NCI-H82 (cell line): ENCODE measurements around the gene NLRP6.
"Not testable (repeated sequence)": the region's sequence is repeated elsewhere in the genome, so short reads cannot be mapped to it uniquely, and the experiment has no call there.

Experiments used
- DNase-seq: peaks from one replicate; lab custom pipeline; 2025; lab: John Stamatoyannopoulos, UW

Gene NLRP6

GRCh38 chr11:278001-278951 lies at the start of gene NLRP6:
Gene NLRP6, plus strand, starts transcription at chr11:278407. Its CDS starts 163 bp downstream, at chr11:278570.
- no peak for DNase-seq

GRCh38 chr11:230431-230830 lies 47.8 kb upstream of the NLRP6 start:
- DNase-seq: no peak

GRCh38 chr11:232783-233565 lies 45.2 kb upstream of the NLRP6 start:
- no peak for DNase-seq

DNA sequence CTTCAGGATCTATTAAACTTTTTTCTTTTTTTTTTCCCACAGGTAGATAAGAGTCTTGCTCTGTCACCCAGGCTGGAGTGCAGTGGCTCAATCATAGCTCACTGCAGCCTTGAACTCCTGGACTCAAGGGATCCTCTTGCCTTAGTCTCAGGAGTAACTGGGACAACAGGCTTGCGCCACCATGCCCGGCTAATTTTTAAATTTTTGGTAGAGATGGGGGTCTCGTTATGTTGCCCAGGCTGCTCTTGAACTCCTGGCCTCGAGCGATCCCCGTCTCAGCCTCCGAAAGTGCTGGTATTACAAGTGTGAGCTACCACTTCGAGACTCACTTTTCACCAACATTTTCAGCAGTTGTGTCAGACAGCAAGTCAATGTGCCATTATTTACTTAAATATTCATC lies 43.0 kb upstream of the NLRP6 start:
- no peak for DNase-seq

DNA sequence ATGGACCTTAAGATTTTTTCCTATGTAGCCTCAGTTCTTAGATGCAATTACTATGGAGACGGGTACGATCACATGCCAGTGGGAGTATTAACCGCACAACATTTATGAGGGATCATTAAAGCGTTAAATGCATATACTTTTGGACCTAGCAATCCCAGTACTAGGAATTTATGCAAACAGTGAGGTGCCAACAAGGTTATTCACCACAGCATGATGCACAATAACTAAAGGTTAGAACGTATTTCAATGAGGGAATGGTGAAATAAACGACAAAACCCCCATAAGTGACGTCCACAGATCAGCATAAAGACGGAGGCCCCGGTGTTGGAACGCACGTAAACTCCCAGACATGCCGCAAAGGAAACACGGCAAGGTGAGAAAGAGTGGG lies 42.6 kb upstream of the NLRP6 start:
- DNase-seq: no peak

- peak; percentile 81 for DNase-seq
Observed at GRCh38 chr11:235997-236773, 42.0 kb upstream of the NLRP6 start, which contains the start of gene SIRT3. Gene SIRT3, minus strand, starts transcription at chr11:236342. Its CDS starts 14 bp downstream, at chr11:236328.

DNA sequence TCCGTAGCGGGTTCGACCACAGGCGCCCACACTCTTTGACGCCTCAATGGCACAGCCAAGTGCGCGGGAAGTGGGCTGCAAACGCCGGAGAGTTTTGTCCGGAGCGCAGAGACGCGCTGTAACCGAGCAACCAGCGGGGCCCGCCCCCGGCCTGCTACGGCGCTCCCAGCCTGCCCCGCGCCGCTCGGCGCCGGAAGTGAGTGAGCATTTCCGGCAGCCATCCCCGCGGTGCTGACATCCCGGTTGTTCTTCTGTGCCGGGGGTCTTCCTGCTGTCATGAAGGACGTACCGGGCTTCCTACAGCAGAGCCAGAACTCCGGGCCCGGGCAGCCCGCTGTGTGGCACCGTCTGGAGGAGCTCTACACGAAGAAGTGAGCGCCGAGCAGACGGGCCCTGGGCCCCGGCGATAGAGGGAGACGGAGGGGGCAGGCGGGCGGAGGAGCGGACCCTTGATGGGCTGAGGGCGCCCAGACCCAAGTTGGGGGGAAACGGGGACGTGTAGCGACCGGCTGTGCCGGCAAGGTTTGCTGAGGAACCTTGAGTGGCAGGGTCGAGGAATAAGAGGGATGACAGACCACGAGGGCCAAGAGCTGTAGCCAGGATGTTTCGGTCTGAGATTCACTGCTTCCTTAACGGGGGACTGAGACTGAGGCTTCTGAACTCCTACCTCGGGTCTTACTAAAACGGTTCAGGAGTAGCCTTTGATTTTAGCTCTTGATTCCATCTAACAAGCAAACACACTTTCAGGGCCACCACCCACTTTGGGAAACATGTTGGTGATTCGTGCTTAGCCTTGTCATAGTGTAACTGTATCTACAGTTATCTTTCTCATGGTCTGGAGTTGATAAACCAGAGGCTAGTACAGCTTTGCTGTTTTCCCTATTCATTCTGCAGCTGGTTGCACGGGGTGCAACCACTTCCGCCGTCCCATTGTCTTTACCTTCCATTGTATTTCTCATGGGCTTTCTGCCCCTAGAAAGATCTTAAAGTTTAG lies 41.1 kb upstream of the NLRP6 start, which contains the start of gene PSMD13:
TSS of gene PSMD13 (plus strand) at position 203 of the 994 bp plus-strand sequence. CDS start at position 277, 74 bp downstream.
- peak; percentile 85 for DNase-seq

- DNase-seq: not testable (repeated sequence)
Observed at GRCh38 chr11:238346-238745, 39.9 kb upstream of the NLRP6 start.

- no peak for DNase-seq
Observed at GRCh38 chr11:240315-240714, 37.9 kb upstream of the NLRP6 start.

DNA sequence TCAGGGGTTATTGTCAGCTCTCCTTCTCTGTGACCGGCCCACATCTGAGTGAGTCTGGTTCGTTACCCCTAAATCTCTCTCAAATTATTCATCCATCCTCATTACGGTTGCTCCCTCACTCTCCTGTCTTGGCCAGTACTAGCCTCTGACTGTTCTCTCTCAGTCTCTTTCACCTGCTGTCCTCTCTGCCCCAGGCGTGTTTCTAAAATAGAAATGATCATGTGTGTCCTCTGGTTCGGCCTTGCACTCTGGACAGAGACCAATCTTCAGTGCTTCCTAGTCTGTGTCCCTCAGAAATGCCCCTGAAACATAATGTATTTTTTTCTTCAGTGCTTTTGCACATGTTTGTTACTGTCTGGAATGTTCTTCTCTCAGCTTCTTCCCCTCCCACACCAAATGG lies 36.6 kb upstream of the NLRP6 start:
- no peak for DNase-seq

DNA sequence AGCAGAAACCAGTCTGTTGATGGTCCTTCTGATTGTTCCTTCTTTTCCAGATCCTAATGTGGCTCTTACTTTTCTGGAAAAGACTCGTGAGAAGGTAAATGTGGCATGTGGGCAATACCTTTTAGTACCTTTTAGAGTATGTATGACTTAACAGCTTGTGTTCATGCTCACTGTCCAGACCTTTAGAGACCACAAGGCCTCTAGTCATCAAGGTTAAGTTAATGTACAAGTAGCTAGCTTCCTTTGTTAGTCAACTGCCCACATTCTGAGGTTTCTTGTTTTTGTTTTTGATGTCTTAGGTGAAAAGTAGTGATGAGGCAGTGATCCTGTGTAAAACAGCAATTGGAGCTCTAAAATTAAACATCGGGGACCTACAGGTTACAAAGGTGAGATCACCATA lies 33.8 kb upstream of the NLRP6 start:
- DNase-seq: no peak

GRCh38 chr11:249062-249461 lies 29.1 kb upstream of the NLRP6 start:
- DNase-seq: no peak

- no peak for DNase-seq
Observed at GRCh38 chr11:250274-250673, 27.9 kb upstream of the NLRP6 start.

DNA sequence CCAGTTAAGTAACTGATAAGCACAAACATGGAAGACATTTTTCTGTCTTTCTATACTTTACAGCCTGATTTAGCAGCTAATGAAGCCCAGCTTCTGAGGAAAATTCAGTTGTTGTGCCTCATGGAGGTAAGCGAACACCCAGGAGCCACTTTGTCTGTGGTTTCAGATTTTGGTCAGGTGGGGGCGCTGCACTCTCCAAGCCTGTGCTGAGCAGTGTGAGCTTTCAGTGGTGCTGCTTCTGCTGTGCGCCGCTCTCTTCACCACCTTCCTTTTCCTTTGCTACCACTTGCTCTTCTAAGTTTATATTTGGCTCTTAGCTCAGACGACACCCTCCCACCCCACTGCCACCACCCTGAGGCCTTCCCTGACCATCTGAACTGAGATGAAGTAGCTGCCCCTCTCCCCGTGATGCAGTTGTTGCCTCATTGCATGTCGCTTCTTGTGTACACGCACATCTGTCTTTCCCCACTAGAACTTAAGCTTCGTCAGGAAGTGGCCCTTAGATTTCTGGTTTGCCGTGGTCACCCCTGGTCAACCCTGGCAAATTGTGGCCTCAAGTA lies 27.4 kb upstream of the NLRP6 start:
- DNase-seq: peak; percentile 40

GRCh38 chr11:251550-251949 lies 26.7 kb upstream of the NLRP6 start:
- peak; percentile 33 for DNase-seq

- no peak for DNase-seq
Observed at GRCh38 chr11:252666-253065, 25.5 kb upstream of the NLRP6 start.

DNA sequence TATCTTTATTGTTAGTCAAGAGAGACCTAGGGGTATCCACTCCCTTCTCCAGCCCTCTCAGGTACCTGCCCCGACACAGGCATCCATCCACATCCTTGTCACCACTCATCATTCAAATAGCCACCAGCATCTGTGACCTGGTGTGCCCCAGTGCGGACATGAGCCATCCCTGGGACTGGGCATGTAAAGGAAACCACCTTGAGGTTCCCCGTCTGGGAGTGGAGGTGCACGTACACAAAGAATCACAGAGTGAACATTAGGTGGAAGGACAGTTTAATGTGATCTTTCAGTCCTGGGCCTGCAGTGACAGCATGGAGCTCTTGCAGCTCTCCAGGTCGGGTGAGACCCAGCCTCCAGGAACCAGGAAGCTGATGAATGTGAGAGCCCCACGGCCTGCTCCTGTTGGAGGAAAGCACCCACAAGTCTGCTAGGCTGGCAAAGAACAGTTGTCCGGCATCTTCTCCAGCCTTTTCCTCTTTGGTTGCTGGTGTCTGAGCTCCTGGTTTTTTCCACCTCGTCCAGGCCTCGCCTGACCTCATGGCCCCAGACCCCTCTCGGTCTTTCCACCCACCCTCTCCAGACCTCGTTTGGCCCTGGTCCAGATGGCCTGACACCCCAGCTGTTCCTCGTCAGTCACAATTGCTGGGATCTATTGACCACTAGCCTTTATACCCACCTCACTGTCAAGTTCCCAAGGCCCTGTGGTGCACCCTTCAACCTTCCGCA lies 24.9 kb upstream of the NLRP6 start:
- no peak for DNase-seq

- DNase-seq: no peak
Observed at GRCh38 chr11:253886-254270, 24.3 kb upstream of the NLRP6 start.

GRCh38 chr11:255176-255575 lies 23.0 kb upstream of the NLRP6 start:
- DNase-seq: no peak

GRCh38 chr11:255816-256215 lies 22.4 kb upstream of the NLRP6 start:
- no peak for DNase-seq
